ENCODE data around the gene RMDN3.

Gene RMDN3

GRCh38 chr15:40754574-40754882 lies 526 bp downstream of the RMDN3 start:
- peak overlapping the region; percentile 98 for H3K4me3 ChIP-seq (replicated peaks; ENCODE audit: low read depth, low read length)
- H3K36me3 ChIP-seq (ENCODE audit: control insufficient read depth, insufficient read depth, low read length) = peaks cover 11% of the 10 kb centered on the region
- H3K27me3 ChIP-seq (replicated peaks; ENCODE audit: control insufficient read depth, insufficient read depth, low read length) = no peaks in the 10 kb centered on the region
- DNase-seq (ENCODE audit: extremely low read depth, insufficient read length) = no peak
- TF ChIP-seq, protein P1, sequence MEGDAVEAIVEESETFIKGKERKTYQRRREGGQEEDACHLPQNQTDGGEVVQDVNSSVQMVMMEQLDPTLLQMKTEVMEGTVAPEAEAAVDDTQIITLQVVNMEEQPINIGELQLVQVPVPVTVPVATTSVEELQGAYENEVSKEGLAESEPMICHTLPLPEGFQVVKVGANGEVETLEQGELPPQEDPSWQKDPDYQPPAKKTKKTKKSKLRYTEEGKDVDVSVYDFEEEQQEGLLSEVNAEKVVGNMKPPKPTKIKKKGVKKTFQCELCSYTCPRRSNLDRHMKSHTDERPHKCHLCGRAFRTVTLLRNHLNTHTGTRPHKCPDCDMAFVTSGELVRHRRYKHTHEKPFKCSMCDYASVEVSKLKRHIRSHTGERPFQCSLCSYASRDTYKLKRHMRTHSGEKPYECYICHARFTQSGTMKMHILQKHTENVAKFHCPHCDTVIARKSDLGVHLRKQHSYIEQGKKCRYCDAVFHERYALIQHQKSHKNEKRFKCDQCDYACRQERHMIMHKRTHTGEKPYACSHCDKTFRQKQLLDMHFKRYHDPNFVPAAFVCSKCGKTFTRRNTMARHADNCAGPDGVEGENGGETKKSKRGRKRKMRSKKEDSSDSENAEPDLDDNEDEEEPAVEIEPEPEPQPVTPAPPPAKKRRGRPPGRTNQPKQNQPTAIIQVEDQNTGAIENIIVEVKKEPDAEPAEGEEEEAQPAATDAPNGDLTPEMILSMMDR (IDR thresholded peaks at IDR 0.05; ENCODE audit: insufficient read depth, low read length, poor library complexity, severe bottlenecking) = no peak

GRCh38 chr15:40751745-40752144 lies 3.3 kb downstream of the RMDN3 start:
- H3K36me3 ChIP-seq (ENCODE audit: control insufficient read depth, insufficient read depth, low read length) = peaks cover 16% of the 10 kb centered on the region
- TF ChIP-seq, protein P1 (IDR thresholded peaks at IDR 0.05; ENCODE audit: insufficient read depth, low read length, poor library complexity, severe bottlenecking) = no peak
- H3K4me3 ChIP-seq (replicated peaks; ENCODE audit: low read depth, low read length) = no peak overlapping the region
- H3K27me3 ChIP-seq (replicated peaks; ENCODE audit: control insufficient read depth, insufficient read depth, low read length) = no peaks in the 10 kb centered on the region
- no peak for DNase-seq (ENCODE audit: extremely low read depth, insufficient read length)

- no peak overlapping the region for H3K4me3 ChIP-seq (replicated peaks; ENCODE audit: low read depth, low read length)
- H3K27me3 ChIP-seq (replicated peaks; ENCODE audit: control insufficient read depth, insufficient read depth, low read length) = no peaks in the 10 kb centered on the region
- no peak for DNase-seq (ENCODE audit: extremely low read depth, insufficient read length)
- TF ChIP-seq, protein P1 (IDR thresholded peaks at IDR 0.05; ENCODE audit: insufficient read depth, low read length, poor library complexity, severe bottlenecking) = no peak
- peaks cover 17% of the 10 kb centered on the region for H3K36me3 ChIP-seq (ENCODE audit: control insufficient read depth, insufficient read depth, low read length)
Observed at GRCh38 chr15:40750885-40751284, 4.2 kb downstream of the RMDN3 start.

- DNase-seq (ENCODE audit: extremely low read depth, insufficient read length) = no peak
- Histone ChIP-seq H3K36me3 (ENCODE audit: control insufficient read depth, insufficient read depth, low read length) (peaks cover 24% of the 10 kb centered on the region), H3K27me3 (replicated peaks; ENCODE audit: control insufficient read depth, insufficient read depth, low read length) (no peaks in the 10 kb centered on the region), H3K4me3 (replicated peaks; ENCODE audit: low read depth, low read length) (no peak overlapping the region)
- TF ChIP-seq, protein P1 (IDR thresholded peaks at IDR 0.05; ENCODE audit: insufficient read depth, low read length, poor library complexity, severe bottlenecking) = no peak
Observed at GRCh38 chr15:40749151-40749630, 5.9 kb downstream of the RMDN3 start.

GRCh38 chr15:40747685-40748631 lies 7.1 kb downstream of the RMDN3 start:
- Histone ChIP-seq H3K4me3 (replicated peaks; ENCODE audit: low read depth, low read length) (no peak overlapping the region), H3K27me3 (replicated peaks; ENCODE audit: control insufficient read depth, insufficient read depth, low read length) (no peaks in the 10 kb centered on the region), H3K36me3 (ENCODE audit: control insufficient read depth, insufficient read depth, low read length) (peaks cover 25% of the 10 kb centered on the region)
- TF ChIP-seq, protein P1 (IDR thresholded peaks at IDR 0.05; ENCODE audit: insufficient read depth, low read length, poor library complexity, severe bottlenecking) = no peak
- no peak for DNase-seq (ENCODE audit: extremely low read depth, insufficient read length)

Measured in GM06990 (cell line).